Right lung (tissue), 10 donors: ENCODE data around the gene IQGAP2. TPM values are rescaled to one million over a fixed set of nuclear protein-coding genes. Genes with fewer than 3 reads are reported as not detected.
A peak's percentile ranks its signal among the peaks of the same experiment; 100 is the strongest.
"Not testable (repeated sequence)": the region's sequence is repeated elsewhere in the genome, so short reads cannot be mapped to it uniquely, and the experiment has no call there.

Experiments
- DNase-seq, 2 donors: peaks; one replicate each; pipeline ENCODE4 v3.0.0-alpha.2; 2013
- long read RNA-seq, 8 donors: transcript quantifications; one replicate each; lab custom pipeline, GENCODE V29; 2026
- polyA plus RNA-seq, 5 donors: library from polyadenylated mRNA; unstranded; fragments of 120-200 nt; gene quantifications; one replicate each; pipeline versions ENCODE4 v1.2.1 to v1.2.3, GENCODE V29; 2013; ENCODE audit warnings: inconsistent platforms in 1 of 5, low replicate concordance in 1 of 5; ENCODE audit not compliant: insufficient read length in 5 of 5, insufficient read depth in 1 of 5

Gene IQGAP2, protein sequence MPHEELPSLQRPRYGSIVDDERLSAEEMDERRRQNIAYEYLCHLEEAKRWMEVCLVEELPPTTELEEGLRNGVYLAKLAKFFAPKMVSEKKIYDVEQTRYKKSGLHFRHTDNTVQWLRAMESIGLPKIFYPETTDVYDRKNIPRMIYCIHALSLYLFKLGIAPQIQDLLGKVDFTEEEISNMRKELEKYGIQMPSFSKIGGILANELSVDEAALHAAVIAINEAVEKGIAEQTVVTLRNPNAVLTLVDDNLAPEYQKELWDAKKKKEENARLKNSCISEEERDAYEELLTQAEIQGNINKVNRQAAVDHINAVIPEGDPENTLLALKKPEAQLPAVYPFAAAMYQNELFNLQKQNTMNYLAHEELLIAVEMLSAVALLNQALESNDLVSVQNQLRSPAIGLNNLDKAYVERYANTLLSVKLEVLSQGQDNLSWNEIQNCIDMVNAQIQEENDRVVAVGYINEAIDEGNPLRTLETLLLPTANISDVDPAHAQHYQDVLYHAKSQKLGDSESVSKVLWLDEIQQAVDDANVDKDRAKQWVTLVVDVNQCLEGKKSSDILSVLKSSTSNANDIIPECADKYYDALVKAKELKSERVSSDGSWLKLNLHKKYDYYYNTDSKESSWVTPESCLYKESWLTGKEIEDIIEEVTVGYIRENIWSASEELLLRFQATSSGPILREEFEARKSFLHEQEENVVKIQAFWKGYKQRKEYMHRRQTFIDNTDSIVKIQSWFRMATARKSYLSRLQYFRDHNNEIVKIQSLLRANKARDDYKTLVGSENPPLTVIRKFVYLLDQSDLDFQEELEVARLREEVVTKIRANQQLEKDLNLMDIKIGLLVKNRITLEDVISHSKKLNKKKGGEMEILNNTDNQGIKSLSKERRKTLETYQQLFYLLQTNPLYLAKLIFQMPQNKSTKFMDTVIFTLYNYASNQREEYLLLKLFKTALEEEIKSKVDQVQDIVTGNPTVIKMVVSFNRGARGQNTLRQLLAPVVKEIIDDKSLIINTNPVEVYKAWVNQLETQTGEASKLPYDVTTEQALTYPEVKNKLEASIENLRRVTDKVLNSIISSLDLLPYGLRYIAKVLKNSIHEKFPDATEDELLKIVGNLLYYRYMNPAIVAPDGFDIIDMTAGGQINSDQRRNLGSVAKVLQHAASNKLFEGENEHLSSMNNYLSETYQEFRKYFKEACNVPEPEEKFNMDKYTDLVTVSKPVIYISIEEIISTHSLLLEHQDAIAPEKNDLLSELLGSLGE (N-terminal part only)
- 10 to 100 TPM; 13.7 to 18.7 (median 15.4) TPM for polyA plus RNA-seq
- long read RNA-seq, donor 1, full-length matches to known transcripts, result 1 of 1 reads
- long read RNA-seq, donor 1, partial matches to known transcripts, result 0 of 1 reads
- long read RNA-seq, donor 1, other reads (novel, unspliced or antisense), result 0 of 1 reads
- long read RNA-seq, donor 2, full-length matches to known transcripts, result 1 of 1 reads
- long read RNA-seq, donor 2, partial matches to known transcripts, result 0 of 1 reads
- long read RNA-seq, donor 2, other reads (novel, unspliced or antisense), result 0 of 1 reads
- long read RNA-seq, donor 3, full-length matches to known transcripts, result 1 of 1 reads
- long read RNA-seq, donor 3, partial matches to known transcripts, result 0 of 1 reads
- long read RNA-seq, donor 3, other reads (novel, unspliced or antisense), result 0 of 1 reads
- long read RNA-seq, donor 4, partial matches to known transcripts, result 5 of 5 reads
- long read RNA-seq, donor 4, other reads (novel, unspliced or antisense), result 0 of 5 reads
- long read RNA-seq, donor 5, result 0 reads
- long read RNA-seq, donor 6, partial matches to known transcripts, result 5 of 5 reads
- long read RNA-seq, donor 6, other reads (novel, unspliced or antisense), result 0 of 5 reads
- long read RNA-seq, donor 7, result 0 reads
- long read RNA-seq, donor 8, result 0 reads

DNA sequence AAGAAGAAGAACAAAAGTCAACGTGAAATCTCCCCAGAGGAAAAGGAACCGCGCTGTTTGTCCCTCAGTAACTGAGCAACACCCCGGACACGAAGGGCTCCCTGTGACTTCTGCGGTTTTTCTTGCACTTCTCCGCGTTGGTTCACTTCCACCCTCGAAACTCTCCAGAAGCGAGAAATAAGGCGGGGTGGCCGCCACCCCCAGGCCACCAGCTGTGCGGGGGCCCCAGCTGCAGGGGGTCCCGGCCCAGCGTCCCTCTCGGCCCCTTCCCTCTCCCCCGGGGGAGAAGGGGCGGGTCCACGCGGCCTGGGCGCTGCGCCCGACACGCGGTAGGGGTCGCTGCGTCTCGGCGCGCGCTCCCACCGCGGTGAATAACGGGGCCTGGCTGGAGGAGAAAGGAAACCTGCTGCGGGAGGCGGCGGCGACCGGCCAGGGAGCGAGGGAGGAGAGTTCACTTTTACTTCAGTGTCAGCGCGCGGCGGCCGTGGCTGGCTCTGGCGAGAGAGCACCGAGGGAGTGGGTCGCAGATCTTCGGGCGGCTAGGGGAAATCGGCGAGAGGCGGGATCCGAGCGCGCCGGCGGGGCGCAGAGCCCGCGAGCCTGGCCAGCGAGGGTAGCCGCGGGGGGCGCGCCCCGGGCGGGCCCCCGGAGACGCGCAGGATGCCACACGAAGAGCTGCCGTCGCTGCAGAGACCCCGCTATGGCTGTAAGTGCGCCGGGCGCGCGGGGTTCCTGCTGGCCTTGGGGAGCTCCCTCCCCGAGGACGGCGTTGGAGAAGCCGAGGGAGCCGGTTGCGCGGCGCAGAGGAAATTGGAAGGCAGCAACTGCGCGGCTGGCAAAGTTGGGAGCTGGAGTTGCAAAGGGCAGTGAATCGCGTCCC is at the start of gene IQGAP2:
IQGAP2 (plus strand) TSS at position 400 of the 880 bp plus-strand sequence; CDS start at position 661, 261 bp downstream.
- DNase-seq, result peak; percentile 85 to 88

DNA sequence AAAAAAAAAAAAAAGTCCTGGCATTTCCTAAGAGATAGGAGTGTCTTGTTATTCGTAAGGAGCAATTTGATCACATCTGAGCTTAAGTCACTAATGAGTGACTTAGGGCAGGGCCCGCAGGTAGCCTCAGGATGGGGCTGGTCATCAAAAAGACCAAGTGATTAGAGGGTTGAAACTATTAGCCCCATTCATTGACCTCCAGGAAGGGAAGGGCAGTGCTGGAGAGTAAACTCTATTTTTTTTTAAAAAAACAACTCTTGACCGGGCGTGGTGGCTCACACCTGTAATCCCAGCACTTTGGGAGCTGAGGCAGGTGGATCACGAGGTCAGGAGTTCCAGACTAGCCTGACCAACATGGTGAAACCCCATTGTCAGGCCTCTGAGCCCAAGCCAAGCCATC is 46.2 kb upstream of the IQGAP2 start:
- no peak for DNase-seq

DNA sequence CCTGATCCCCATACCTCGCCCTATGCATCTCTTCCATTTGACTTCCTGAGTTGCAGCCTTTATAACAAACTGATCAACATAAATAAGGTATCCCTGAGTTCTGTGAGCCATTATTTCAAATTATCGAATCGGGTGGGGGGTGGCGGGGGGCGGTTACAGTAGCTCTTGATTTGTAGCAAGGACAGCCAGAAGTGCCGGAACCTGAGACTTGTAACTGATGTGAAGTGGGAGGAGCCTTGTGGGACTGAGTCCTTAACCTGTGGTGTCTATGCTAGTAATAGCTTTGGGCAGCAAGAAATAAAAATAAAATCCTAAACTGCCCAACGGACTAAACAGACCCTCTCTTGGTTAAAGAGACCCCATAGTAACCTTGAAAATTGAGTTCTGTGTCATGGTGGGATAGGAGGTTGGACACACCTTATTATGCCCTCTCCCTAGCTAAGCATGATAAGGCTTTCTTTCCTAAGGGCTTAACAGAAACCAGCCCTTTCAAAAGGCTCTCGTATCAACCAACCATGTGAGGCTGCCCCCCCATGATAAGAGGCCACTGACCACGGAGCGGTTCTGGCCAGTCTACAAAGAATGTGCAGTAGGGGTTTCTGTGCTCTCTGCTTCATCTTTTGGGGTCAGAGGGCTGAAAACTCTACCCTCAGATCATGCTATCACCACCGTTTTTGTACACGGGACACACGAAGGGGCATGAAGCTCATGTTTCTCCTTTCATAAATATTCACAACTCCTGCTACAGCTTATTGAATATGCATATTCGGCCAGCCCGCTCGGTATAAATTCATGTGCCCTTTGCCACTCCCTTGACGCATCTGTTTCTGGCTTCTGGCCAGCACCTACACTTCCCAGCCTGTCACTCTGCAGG is 39.5 kb upstream of the IQGAP2 start:
- DNase-seq, result no peak

- DNase-seq, result no peak
Measured at GRCh38 chr5:76364226-76364589, 38.9 kb upstream of the IQGAP2 start.

DNA sequence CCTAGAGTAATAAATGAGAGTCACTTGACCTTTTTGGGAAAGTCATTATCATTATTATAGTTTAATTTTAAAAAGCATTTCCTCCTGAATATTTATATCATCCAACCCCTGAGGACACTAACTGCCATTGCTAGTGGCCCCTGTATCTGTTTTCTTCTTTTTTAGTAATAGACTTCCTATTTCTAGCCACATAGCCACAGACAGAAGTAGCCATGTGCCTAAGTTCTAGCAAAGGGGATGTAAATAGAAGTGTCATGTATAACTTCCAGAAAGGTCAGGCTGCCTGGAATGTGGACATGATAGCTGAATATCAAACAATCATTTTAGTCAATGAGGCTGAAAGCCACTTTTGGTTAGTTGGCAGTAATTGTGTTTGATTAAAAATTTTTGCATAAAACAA is 37.5 kb upstream of the IQGAP2 start:
- DNase-seq, result no peak

- DNase-seq, result no peak
Measured at GRCh38 chr5:76366596-76366995, 36.5 kb upstream of the IQGAP2 start.

DNA sequence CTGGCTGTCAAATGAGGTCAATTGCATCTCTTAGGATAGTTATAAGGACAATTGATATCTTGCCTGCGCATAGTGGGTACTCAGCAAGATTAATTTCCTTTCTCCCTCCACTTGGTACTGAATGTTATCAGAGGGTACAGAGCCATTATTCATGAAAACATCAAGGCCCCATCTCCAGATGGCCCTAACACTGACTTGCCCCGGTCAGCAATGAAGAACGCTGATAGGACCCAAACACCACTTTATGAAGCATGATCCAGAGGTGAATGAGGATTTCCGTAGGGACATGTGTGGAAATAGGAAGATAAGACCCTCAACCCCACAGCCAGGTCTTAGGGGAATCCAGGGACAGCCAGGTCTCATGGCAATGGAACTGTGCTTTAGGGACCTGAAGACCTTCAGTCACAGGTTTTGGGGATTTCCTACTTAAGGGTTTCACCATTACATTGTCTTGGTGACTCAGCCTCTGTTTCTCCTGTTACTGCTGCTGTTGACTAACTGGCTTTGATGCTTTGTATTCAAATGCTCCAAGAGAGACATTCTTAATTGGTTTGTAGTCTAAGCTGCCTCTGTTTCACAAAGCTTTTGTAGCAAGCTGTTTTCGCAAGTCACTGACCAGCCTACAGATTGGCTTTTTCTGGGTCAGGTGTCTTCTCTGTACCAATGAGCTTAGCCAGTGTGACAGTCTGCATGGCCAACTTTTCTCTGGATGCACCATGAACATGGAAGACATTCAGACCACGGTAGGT is 35.3 kb upstream of the IQGAP2 start:
- no peak for DNase-seq

DNA sequence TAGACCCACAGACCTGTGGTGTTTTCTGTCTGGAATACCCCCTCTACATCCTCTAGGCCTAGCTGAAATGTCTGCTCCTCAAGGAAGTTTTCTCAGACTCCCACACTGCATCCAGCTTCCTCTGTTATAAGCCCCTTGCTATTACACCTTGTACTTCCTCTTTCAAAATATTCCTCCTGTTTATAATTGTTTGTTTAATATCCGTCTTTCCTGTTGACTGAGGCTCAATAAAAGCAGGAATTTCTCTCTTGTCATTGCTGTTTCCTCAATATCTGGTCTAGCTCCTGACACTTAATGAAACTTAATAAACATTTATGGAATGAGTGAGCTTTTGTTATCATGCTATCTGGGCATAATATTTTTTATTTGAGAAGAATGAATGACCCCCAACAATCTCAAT is 34.1 kb upstream of the IQGAP2 start:
- DNase-seq, result no peak

DNA sequence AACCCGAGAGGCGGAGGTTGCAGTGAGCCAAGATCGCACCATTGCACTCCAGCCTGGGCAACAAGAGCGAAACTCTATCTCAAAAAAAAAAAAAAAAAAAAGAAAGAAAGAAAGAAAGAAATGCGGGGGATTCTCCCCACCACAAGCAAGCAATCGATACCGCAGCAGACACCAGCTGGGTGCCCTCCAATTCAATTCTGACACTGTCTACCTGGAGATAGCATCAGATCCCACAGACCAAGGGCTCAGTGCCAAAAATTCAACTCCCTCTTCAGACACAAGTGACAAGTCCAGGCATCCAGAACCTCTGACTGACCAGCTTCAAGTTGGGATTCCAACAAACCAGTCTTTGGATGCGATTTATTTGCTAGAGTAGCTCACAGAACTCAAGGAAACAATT is 33.4 kb upstream of the IQGAP2 start:
- not testable (repeated sequence) for DNase-seq

DNA sequence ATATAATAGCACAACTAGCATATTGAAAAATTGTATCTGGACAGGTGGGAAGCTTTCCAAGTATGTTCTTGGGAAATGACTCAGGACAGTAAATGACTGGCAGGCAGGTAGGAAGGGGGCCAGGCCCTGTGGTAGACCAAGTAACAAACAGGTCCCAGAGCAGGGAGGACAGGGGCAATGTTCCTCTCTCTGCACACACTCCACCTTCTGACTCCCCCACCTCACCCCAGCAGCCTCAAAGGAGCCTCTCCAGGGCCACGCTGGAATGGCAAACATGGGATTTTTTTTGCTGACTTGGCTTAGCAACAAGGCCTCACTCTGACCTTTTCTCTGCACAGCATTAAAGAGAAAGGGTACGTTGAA is 31.1 kb upstream of the IQGAP2 start:
- DNase-seq, result no peak

GRCh38 chr5:76372323-76373054 is 30.6 kb upstream of the IQGAP2 start:
- no peak for DNase-seq

DNA sequence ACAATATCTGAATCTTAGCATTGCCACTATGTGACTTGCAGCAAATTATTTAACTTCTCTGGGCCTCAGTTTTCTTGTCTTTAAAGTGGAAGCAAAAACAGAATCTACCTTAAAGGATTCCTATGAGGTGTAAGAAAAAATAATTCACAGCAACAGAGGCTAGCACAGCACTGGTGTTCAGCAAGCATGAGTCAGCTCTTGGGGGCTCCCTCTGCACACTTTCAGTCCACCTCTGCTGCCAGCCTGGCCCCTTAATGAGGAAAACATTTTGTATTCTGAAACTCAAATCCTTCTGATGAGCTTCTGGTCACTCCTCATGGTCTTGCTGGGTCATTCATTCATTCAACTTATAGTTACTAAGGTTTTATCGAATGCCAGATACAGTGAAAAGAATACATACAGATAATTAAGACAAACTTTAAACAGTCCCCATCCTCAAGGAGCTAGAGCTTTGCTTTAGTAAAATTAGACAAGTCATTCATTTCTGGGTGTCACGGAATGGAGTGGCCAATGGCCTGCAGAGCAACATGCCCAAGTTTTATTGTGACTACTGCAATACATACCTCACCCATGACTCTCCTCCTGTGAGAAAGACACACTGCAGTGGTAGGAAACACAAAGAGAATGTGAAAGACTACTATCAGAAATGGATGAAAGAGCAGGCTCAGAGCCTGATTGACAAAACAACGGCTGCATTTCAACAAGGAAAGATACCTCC is 26.8 kb upstream of the IQGAP2 start:
- no peak for DNase-seq

DNA sequence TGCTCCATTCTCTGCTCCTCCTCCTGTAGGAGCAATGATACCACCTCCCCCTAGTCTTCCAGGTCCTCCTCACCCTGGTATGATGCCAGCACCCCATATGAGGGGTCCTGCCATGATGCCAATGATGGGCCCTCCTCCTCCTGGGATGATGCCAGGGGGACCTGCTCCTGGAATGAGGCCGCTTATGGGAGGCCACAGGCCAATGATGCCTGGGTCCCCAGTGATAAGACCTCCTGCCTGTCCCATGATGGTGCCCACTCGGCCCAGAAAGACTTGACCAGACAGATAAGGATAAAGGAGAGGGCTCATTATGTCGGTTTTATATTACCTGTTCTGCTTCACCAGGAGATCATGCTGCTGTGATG is 26.2 kb upstream of the IQGAP2 start:
- no peak for DNase-seq

DNA sequence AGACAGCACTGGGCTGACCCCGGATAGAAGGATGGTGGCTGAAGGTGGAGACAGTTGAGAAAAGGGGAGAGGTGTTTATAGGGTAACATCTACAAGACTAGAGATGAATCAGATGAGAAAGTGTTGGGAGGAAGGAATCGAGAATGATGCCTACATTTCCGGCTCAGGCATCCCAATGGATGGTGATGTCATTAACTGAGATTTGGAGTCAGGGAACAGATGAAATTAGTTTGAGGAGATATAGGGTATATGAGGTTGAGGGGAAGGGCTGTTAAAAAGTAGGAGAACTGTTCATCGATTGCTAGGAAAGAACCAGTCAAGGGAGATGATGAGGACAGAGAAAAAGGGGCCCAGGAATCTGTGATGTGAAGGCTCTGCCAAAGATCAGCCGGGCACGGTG is 24.7 kb upstream of the IQGAP2 start:
- no peak for DNase-seq

GRCh38 chr5:76379316-76379715 is 23.8 kb upstream of the IQGAP2 start:
- no peak for DNase-seq

DNA sequence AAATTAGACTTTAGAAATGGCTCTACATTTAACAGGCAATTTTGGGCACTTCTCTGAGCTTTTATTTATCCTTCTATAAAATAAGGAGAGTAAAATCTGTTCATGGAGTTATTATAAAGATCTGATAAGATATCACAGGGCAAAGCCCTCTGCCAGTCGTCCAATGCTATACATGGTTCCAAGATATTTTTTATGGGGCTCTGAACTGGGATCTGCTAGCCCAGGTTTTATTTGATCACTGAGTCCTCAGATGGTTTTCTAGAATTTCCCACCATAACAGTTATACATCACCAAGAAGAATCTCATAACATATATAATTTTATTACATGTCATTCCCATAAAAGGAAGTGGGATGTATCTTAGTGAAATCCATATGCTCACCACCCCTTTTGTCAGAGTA is 23.2 kb upstream of the IQGAP2 start:
- DNase-seq, result no peak
